Gastroesophageal sphincter (tissue), 4 donors: ENCODE data around the gene FAM83E. TPM values are rescaled to one million over a fixed set of nuclear protein-coding genes. Genes with fewer than 3 reads are reported as not detected.
A peak's percentile ranks its signal among the peaks of the same experiment; 100 is the strongest.
"Not testable (repeated sequence)": the region's sequence is repeated elsewhere in the genome, so short reads cannot be mapped to it uniquely, and the experiment has no call there.

Experiments used
- ATAC-seq: fragments of 150-250 bp; one replicate; pipeline ENCODE4 v1.9.1; 2016; ENCODE audit warnings: mild to moderate bottlenecking, moderate library complexity
- H3K27ac ChIP-seq, 4 donors: fragments of 200-600 bp; sonication (generic) in 3 of 4; 1 replicate in 3 of 4; 2 replicates in 1 of 4; pipeline ENCODE4 v1.5.1; 2016 to 2019
- H3K27me3 ChIP-seq: fragments of 200-600 bp; sonication (generic); one replicate; pipeline ENCODE4 v1.5.1; 2019
- H3K36me3 ChIP-seq, 2 donors: fragments of 200-600 bp; sonication (generic); one replicate each; pipeline ENCODE4 v1.5.1; 2019; ENCODE audit warnings: control low read depth in 1 of 2
- H3K4me1 ChIP-seq, 3 donors: fragments of 200-600 bp; sonication (generic); 1 replicate in 2 of 3; 2 replicates in 1 of 3; pipeline ENCODE4 v1.5.1; 2016 to 2019; ENCODE audit warnings: control low read depth in 2 of 3
- H3K4me3 ChIP-seq, 2 donors: fragments of 200-600 bp; sonication (generic); one replicate each; pipeline ENCODE4 v1.5.1; 2019; ENCODE audit warnings: mild to moderate bottlenecking in 1 of 2, moderate library complexity in 1 of 2
- H3K9me3 ChIP-seq, 3 donors: fragments of 200-600 bp; sonication (generic); one replicate each; pipeline ENCODE4 v1.5.1; 2017 to 2019; ENCODE audit warnings: control low read depth in 2 of 3
- CTCF ChIP-seq, 4 experiments: fragments of 200-600 bp in 2 of 4; fragments of 450-650 bp in 2 of 4; sonication (generic) in 1 of 4; IDR thresholded peaks; one replicate each; pipeline ENCODE4 v1.5.1; 2017 to 2019; ENCODE audit warnings: antibody characterized with exemption in 4 of 4, mild to moderate bottlenecking in 2 of 4, moderate library complexity in 2 of 4
- EP300 ChIP-seq: sonication (generic); formaldehyde crosslinking; IDR thresholded peaks from one replicate; pipeline ENCODE4 v1.6.1; 2017; ENCODE audit warnings: antibody characterized with exemption, mild to moderate bottlenecking
- POLR2A ChIP-seq, 2 donors: fragments of 450-650 bp; IDR thresholded peaks; one replicate each; pipeline ENCODE4 v1.6.1; 2017; ENCODE audit warnings: antibody characterized with exemption in 2 of 2, mild to moderate bottlenecking in 2 of 2, moderate library complexity in 1 of 2
- POLR2AphosphoS5 ChIP-seq: sonication (generic); formaldehyde crosslinking; IDR thresholded peaks from one replicate; pipeline ENCODE4 v1.6.1; 2017; ENCODE audit warnings: antibody characterized with exemption
- WGBS, 2 donors: methylation state at CpG; one replicate each; pipeline ENCODE4 v1.1.5; 2018; ENCODE audit warnings: low coverage in 1 of 2; 5-methylcytosine and 5-hydroxymethylcytosine counted together
- total RNA-seq, 4 donors: library from RNA; depleted of rRNA; stranded (reverse); fragments of >200 nt; gene quantifications; one replicate each; pipeline ENCODE4 v1.1.0, GENCODE V29; 2016

FAM83E gene
- total RNA-seq, 4 donors from 2014 or later, result 1.5 TPM; not detected in 3

- no peaks in the 10 kb centered on the region for H3K27me3 ChIP-seq
- H3K36me3 ChIP-seq, result no peaks in the 10 kb centered on the region
- H3K4me1 ChIP-seq, result peaks cover 0 to 12% (median 0%) of the 10 kb centered on the region in 3 donors
- 16 to 51% methylated on average over 15 to 21 of the region's 35 CpGs for WGBS, 2 donors
- no peaks in the 10 kb centered on the region for H3K9me3 ChIP-seq
- no peak overlapping the region for H3K4me3 ChIP-seq
- TF ChIP-seq EP300, result no peak
- no peak for TF ChIP-seq CTCF (IDR thresholded peaks at IDR 0.05)
- no peak for TF ChIP-seq POLR2AphosphoS5
- TF ChIP-seq POLR2A (IDR thresholded peaks at IDR 0.05), result no peak
- H3K27ac ChIP-seq, result peak overlapping the region in 3 of 4 donors; percentile 6 to 61 (median 54)
- ATAC-seq, result peak; percentile 93
Observed at GRCh38 chr19:48660852-48661710, 46.2 kb upstream of the FAM83E start.

DNA sequence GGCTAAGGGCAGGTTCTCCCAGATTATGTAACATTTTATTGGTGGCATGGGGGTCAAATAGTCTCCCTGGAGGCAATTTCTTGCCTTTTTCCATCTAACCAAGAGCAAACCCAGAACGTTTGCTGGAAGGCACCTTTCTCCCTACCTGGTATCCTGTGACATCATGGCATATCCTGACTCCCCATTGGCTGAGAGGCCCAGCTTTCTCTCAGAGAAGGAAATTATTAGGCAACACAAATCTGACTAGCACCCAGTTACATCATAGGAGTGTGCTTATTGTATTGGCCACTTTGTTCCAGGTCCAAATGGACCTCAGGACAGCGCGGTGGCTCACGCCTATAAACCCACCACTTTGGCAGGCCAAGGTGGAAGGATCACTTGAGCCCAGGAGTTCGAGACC is 44.9 kb upstream of the FAM83E start:
- no peak overlapping the region for H3K27ac ChIP-seq
- no peak overlapping the region for H3K4me3 ChIP-seq
- TF ChIP-seq CTCF (IDR thresholded peaks at IDR 0.05), result no peak
- TF ChIP-seq POLR2AphosphoS5, result no peak
- no peak for TF ChIP-seq EP300
- TF ChIP-seq POLR2A (IDR thresholded peaks at IDR 0.05), result no peak
- WGBS, 2 donors, result 0 to 25% methylated on average over 1 of the region's 5 CpGs
- H3K9me3 ChIP-seq, result no peaks in the 10 kb centered on the region
- H3K4me1 ChIP-seq, result peaks cover 0 to 12% (median 0%) of the 10 kb centered on the region in 3 donors
- no peaks in the 10 kb centered on the region for H3K27me3 ChIP-seq
- ATAC-seq, result no peak
- no peaks in the 10 kb centered on the region for H3K36me3 ChIP-seq

DNA sequence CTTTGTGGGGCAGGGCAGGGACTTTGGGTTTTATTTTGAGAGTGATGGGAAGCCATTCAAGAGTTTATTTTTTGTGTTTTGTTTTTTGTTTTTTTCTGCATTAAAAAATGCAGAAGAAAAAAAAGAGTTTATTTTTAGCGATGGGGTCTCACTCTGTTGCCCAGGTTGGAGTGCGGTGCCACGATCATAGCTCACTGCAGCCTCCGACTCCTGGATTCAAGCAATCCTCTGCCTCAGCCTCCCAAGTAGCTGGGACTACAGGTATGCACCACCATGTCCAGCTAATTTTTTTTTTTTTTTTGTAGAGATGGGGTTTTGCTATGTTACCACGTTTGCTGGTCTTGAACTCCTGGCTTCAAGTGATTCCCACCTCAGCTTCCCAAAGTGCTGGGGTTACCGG is 43.6 kb upstream of the FAM83E start:
- Histone ChIP-seq H3K36me3 (no peaks in the 10 kb centered on the region), H3K27ac (no peak overlapping the region), H3K9me3 (no peaks in the 10 kb centered on the region), H3K4me1 (peaks cover 0 to 12% (median 0%) of the 10 kb centered on the region in 3 donors), H3K27me3 (no peaks in the 10 kb centered on the region), H3K4me3 (no peak overlapping the region)
- TF ChIP-seq POLR2A (IDR thresholded peaks at IDR 0.05) (no peak), EP300 (no peak), POLR2AphosphoS5 (no peak), CTCF (IDR thresholded peaks at IDR 0.05) (no peak)
- no peak for ATAC-seq
- 90 to 91% methylated on average over 5 to 6 of the region's 6 CpGs for WGBS, 2 donors

GRCh38 chr19:48657828-48658227 is 43.0 kb upstream of the FAM83E start:
- H3K27ac ChIP-seq, H3K4me3 ChIP-seq, H3K9me3 ChIP-seq, ATAC-seq, H3K27me3 ChIP-seq, H3K36me3 ChIP-seq: not testable (repeated sequence)
- H3K4me1 ChIP-seq, result peaks cover 0 to 12% (median 0%) of the 10 kb centered on the region in 3 donors
- 80 to 95% methylated on average over 1 to 2 of the region's 5 CpGs for WGBS, 2 donors

DNA sequence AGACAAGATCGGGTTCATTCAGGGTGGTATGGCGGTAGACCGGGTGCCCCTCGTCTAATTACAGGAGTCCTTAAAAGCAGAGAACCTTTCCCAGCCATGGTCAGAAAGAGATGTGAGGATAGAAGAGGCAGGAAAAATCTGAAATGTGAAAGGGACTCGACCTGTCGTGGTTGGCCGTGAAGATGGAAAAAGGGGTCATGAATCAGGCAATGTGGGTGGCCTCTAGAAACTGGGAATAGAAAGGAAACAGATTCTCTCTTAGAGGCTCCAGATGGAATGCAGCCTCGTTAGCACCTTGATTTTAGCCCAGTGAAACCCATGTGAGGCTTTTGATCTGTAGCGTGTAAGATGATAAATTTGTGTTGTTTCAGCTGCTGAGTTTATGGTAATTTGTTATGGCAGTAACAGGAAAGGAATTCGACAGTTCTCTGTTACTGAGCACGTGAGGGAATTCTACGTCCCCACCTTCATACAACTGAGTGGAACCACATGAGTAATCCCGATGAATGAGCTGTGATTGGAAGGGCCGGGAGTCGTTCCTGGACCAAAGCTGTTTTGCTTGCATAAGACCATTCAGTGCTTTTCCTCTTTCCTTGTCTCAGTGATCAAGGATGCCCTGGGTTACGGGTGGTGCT is 42.1 kb upstream of the FAM83E start:
- TF ChIP-seq POLR2AphosphoS5 (no peak), CTCF (IDR thresholded peaks at IDR 0.05) (no peak), EP300 (no peak), POLR2A (IDR thresholded peaks at IDR 0.05) (no peak)
- WGBS, 2 donors, result 43 to 54% methylated on average over 14 to 15 of the region's 16 CpGs
- peaks cover 0 to 12% (median 0%) of the 10 kb centered on the region in 3 donors for H3K4me1 ChIP-seq
- no peak overlapping the region for H3K4me3 ChIP-seq
- no peak for ATAC-seq
- H3K27me3 ChIP-seq, result no peaks in the 10 kb centered on the region
- H3K9me3 ChIP-seq, result no peaks in the 10 kb centered on the region
- no peaks in the 10 kb centered on the region for H3K36me3 ChIP-seq
- no peak overlapping the region for H3K27ac ChIP-seq
